Medulla oblongata (tissue), 1 donor: ENCODE data around the gene PPP1R15A.
A peak's percentile ranks its signal among the peaks of the same experiment; 100 is the strongest.
"Not testable (repeated sequence)": the region's sequence is repeated elsewhere in the genome, so short reads cannot be mapped to it uniquely, and the experiment has no call there.

Experiments
- DNase-seq: peaks from one replicate; pipeline ENCODE4 v3.0.0-alpha.2; 2015; ENCODE audit errors: extremely low spot score

The PPP1R15A gene

GRCh38 chr19:48881741-48882657, 9.8 kb downstream of the PPP1R15A start:
- no peak for DNase-seq

GRCh38 chr19:48883726-48884125, 11.5 kb downstream of the PPP1R15A start:
- DNase-seq = no peak

GRCh38 chr19:48887861-48888612, 15.8 kb downstream of the PPP1R15A start:
- no peak for DNase-seq

- not testable (repeated sequence) for DNase-seq
These were observed 17.3 kb downstream of the PPP1R15A start for GRCh38 chr19:48889496-48889895.

GRCh38 chr19:48890551-48890950, 18.3 kb downstream of the PPP1R15A start:
- no peak for DNase-seq

GRCh38 chr19:48895226-48895625, 23.0 kb downstream of the PPP1R15A start:
- no peak for DNase-seq

- peak; percentile 32 for DNase-seq
These were observed 24.0 kb downstream of the PPP1R15A start for GRCh38 chr19:48896191-48896720.

- no peak for DNase-seq
These were observed 25.0 kb downstream of the PPP1R15A start for GRCh38 chr19:48897181-48897580.

GRCh38 chr19:48899386-48899749, 27.1 kb downstream of the PPP1R15A start:
- DNase-seq = not testable (repeated sequence)

- peak; percentile 100 for DNase-seq
These were observed 27.7 kb downstream of the PPP1R15A start, which contains the start of gene NUCB1 for GRCh38 chr19:48899781-48900476. Gene NUCB1 (plus strand): TSS chr19:48900312. CDS start chr19:48900797, 485 bp downstream.

GRCh38 chr19:48900477-48901406, 28.5 kb downstream of the PPP1R15A start:
- peak; percentile 31 for DNase-seq

GRCh38 chr19:48902291-48902690, 30.1 kb downstream of the PPP1R15A start:
- not testable (repeated sequence) for DNase-seq

GRCh38 chr19:48903788-48904187, 31.6 kb downstream of the PPP1R15A start:
- DNase-seq = not testable (repeated sequence)

- no peak for DNase-seq
These were observed 33.4 kb downstream of the PPP1R15A start for GRCh38 chr19:48905664-48906063.

- DNase-seq = no peak
These were observed 34.1 kb downstream of the PPP1R15A start for GRCh38 chr19:48906324-48906723.

GRCh38 chr19:48907671-48908070, 35.5 kb downstream of the PPP1R15A start:
- DNase-seq = no peak

- not testable (repeated sequence) for DNase-seq
These were observed 37.3 kb downstream of the PPP1R15A start for GRCh38 chr19:48909424-48910077.

GRCh38 chr19:48910803-48911202, 38.6 kb downstream of the PPP1R15A start:
- DNase-seq = no peak

GRCh38 chr19:48913114-48913889, 41.1 kb downstream of the PPP1R15A start:
- DNase-seq = no peak
